VCaP (cell line): ENCODE results near the gene ERC2.

ENCODE experiments used
- H3K27ac ChIP-seq: fragments of 450-650 bp; 2 replicates; pipeline ENCODE4 v1.5.1; 2017
- CTCF ChIP-seq: fragments of 450-650 bp; conservative IDR thresholded peaks from 2 replicates; pipeline ENCODE4 v1.5.1; 2017; ENCODE audit warnings: mild to moderate bottlenecking, moderate library complexity

Gene ERC2

GRCh38 chr3:55500555-55501330 lies 967.5 kb downstream of the ERC2 start:
- H3K27ac ChIP-seq = no peak overlapping the region
- no peak for TF ChIP-seq CTCF

- H3K27ac ChIP-seq = no peak overlapping the region
- no peak for TF ChIP-seq CTCF
These were observed 969.7 kb downstream of the ERC2 start for GRCh38 chr3:55498520-55498919.

DNA sequence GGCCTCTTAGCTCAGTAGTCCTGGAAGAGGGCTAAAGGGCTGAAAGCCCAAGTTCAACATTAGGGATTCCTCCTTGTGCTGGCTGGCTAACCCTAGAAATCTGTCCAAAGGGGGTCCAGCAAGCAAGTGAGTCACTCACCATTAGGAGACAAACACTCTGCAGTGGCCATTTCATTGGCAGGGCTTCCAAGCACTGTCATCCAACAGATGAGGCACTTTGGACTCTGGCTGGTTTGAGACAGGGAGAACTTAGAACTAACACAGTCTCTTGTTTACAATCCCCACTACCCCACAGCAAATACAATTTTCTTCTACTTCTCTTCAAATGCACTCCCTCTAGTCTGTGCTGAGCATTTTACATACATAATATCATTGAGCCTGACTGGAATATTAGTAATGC lies 971.0 kb downstream of the ERC2 start:
- TF ChIP-seq CTCF = no peak

GRCh38 chr3:55494976-55495375 lies 973.3 kb downstream of the ERC2 start:
- H3K27ac ChIP-seq = no peak overlapping the region
- no peak for TF ChIP-seq CTCF

More for the DNA sequence above, 971.0 kb downstream of the ERC2 start:
- no peak overlapping the region for H3K27ac ChIP-seq

DNA sequence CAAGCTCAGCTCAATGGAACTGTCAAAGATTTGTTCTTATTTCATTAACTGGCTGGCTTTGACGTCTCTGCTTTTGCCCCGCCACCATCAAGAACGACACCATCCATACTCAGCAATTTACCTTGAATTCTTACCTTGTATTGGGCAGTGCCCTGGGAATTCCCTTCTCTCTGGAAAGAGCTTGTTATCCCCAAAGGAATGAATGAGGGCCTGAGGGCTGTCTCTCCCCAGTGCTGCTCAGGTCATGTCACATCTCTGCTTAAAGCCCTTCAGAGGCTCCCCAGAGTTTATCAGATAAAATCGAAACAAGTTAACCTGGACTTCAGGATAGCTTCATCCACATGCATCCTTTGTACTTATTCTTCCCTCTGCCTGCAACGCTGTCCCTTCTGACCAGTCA lies 975.3 kb downstream of the ERC2 start:
- H3K27ac ChIP-seq = peak overlapping the region; percentile 69; the same call in 1 of the 2 replicates
- no peak for TF ChIP-seq CTCF

DNA sequence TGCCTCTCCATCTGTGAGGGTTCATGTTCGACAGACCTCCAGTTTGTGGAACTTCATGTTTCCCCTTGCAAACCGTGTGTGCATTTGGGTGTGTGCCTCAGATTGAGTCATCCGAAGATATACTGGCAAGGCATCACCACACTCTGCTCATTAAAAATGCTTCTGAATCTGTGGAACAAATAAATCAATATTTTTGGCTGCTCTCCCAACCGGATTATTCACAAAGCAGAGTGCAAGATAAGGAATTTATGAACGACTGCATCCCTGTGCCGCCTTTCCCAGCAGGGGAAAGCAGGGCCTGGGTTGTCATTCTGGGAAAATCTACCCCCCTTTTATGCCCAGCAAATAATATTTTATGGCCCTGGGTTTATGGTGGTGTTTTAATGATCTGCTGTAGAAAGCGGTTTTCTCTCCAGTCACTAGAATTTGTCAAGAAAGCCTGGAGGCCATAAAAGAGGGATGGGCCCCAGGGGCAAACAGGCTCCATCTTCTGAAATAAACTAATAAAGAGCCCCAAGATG lies 976.9 kb downstream of the ERC2 start:
- H3K27ac ChIP-seq = peak overlapping the region; percentile 69
- TF ChIP-seq CTCF = no peak

DNA sequence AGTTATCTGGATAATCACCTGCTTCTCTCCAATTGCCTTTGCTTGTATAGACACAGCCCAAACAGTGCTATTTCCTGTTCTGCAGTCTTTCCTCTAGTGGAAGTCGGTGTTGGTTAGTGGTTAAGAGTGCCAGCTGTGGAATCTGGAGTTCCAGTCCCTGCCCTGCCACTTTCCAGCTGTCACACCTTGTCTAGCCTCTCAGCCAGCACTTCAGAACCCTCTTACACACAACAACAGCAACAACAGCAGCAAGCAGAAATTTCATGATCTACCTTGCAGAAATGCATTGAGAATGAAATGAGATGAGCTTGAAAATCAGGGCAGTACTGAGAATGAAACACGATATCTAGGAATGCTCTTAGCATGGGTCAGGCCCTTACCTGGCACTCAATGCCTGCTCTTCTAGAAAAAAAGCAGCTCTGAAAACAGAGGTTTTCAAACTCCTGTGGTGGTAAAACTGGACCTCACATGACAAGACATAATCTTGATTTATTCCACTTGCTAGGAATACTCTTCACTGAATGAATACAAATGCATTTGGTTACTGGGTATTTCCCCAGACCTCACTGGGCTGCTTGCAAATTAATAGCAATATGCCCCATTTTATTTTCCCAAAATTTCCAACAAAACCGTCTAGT lies 977.9 kb downstream of the ERC2 start:
- H3K27ac ChIP-seq = peak overlapping the region; percentile 69

More for the DNA sequence above, 977.9 kb downstream of the ERC2 start:
- no peak for TF ChIP-seq CTCF
